Measurements from ENCODE around the gene EML4. TPM values are rescaled to one million over a fixed set of nuclear protein-coding genes. Genes with fewer than 3 reads are reported as not detected.
"Not testable (repeated sequence)": the region's sequence is repeated elsewhere in the genome, so short reads cannot be mapped to it uniquely, and the experiment has no call there.

The EML4 gene
- total and polyA plus RNA-seq, 10 of the 15 experiments (the other 5 are each of a cell fraction or from before 2014, with no cell fraction given), result 23.1 to 91.3 (median 77.4) TPM

GRCh38 chr2:42378415-42378814, 209.3 kb downstream of the EML4 start:
- Histone ChIP-seq H3K36me3 (ENCODE audit: control insufficient read depth in 2 of 2, insufficient read depth in 2 of 2, low read length in 1 of 2) (no peaks in the 10 kb centered on the region), H4K20me1 (ENCODE audit: control insufficient read depth, insufficient read depth) (no peaks in the 10 kb centered on the region), H2AFZ (ENCODE audit: control insufficient read depth, low read depth, low read length) (no peak overlapping the region), H3K4me3 (no peak overlapping the region), H3K4me1 (ENCODE audit: control insufficient read depth, insufficient read depth, low read length) (no peaks in the 10 kb centered on the region), H3K27me3 (replicated peaks in 1 of 2; ENCODE audit: control insufficient read depth in 2 of 2, insufficient read depth in 2 of 2, low read length in 1 of 2) (no peaks in the 10 kb centered on the region), H3K4me2 (ENCODE audit: control insufficient read depth, insufficient read depth) (no peak overlapping the region), H3K27ac (ENCODE audit: control insufficient read depth, insufficient read depth) (no peak overlapping the region), H3K79me2 (ENCODE audit: control insufficient read depth, insufficient read depth, low read length) (no peaks in the 10 kb centered on the region), H3K9ac (ENCODE audit: control insufficient read depth, insufficient read depth, low read length) (no peak overlapping the region), H3K9me3 (replicated peaks; ENCODE audit: control insufficient read depth, insufficient read depth, low read length) (no peaks in the 10 kb centered on the region)
- in situ Hi-C loops (cut with MboI), result no loop called here
- BruUV-seq (replicated peaks), result no TSS peak
- RAD21 ChIA-PET (ENCODE audit: unreplicated experiment), result interaction anchor here (0.5 kb wide), 1 partner anchor 91 kb away, joined by 4 read pairs; no protein-coding TSS in a partner anchor
- intact Hi-C loops (cut with micrococcal nuclease; ENCODE audit: unreplicated experiment), result no loop called here
- TF ChIP-seq SP1 (IDR thresholded peaks at IDR 0.05; ENCODE audit: low read depth, low read length), result no peak
- no peak for TF ChIP-seq NFYB (IDR thresholded peaks at IDR 0.05; ENCODE audit: insufficient read depth, low read depth, low read length)
- no peak for TF ChIP-seq EP300 (IDR thresholded peaks at IDR 0.05; ENCODE audit: borderline replicate concordance in 1 of 2, control insufficient read depth in 1 of 2, low read depth in 2 of 2, low read length in 2 of 2)
- POLR2A ChIA-PET, result no interaction called here
- SMC1A ChIA-PET (ENCODE audit: uncharacterized antibody, unreplicated experiment), result no interaction called here
- CTCF ChIA-PET, result no interaction called here
- 75% methylated on average over 9 of the region's 9 CpGs for WGBS (ENCODE audit: insufficient coverage, insufficient replicate concordance, low lambda C conversion rate, missing lambda C conversion rate)
- DNase-seq (ENCODE audit: low read depth, low spot score) (no peak), ATAC-seq (no peak), FAIRE-seq (no peak)

- POLR2A ChIA-PET; DNase-seq (ENCODE audit: low read depth, low spot score); H4K20me1 ChIP-seq (ENCODE audit: control insufficient read depth, insufficient read depth); H3K4me1 ChIP-seq (ENCODE audit: control insufficient read depth, insufficient read depth, low read length); H3K4me2 ChIP-seq (ENCODE audit: control insufficient read depth, insufficient read depth); ATAC-seq; H2AFZ ChIP-seq (ENCODE audit: control insufficient read depth, low read depth, low read length); intact Hi-C loops (cut with micrococcal nuclease; ENCODE audit: unreplicated experiment); in situ Hi-C loops (cut with MboI); H3K4me3 ChIP-seq; H3K9ac ChIP-seq (ENCODE audit: control insufficient read depth, insufficient read depth, low read length); FAIRE-seq; H3K27ac ChIP-seq (ENCODE audit: control insufficient read depth, insufficient read depth); H3K36me3 ChIP-seq (ENCODE audit: control insufficient read depth in 2 of 2, insufficient read depth in 2 of 2, low read length in 1 of 2); H3K79me2 ChIP-seq (ENCODE audit: control insufficient read depth, insufficient read depth, low read length); RAD21 ChIA-PET (ENCODE audit: unreplicated experiment); H3K27me3 ChIP-seq (replicated peaks in 1 of 2; ENCODE audit: control insufficient read depth in 2 of 2, insufficient read depth in 2 of 2, low read length in 1 of 2); H3K9me3 ChIP-seq (replicated peaks; ENCODE audit: control insufficient read depth, insufficient read depth, low read length); CTCF ChIA-PET; BruUV-seq (replicated peaks); SMC1A ChIA-PET (ENCODE audit: uncharacterized antibody, unreplicated experiment): not testable (repeated sequence)
- 61% methylated on average over 7 of the region's 7 CpGs for WGBS (ENCODE audit: insufficient coverage, insufficient replicate concordance, low lambda C conversion rate, missing lambda C conversion rate)
These were observed 210.9 kb downstream of the EML4 start for GRCh38 chr2:42380026-42380425.
